ENCODE data around the gene DPH5.
"Not testable (repeated sequence)": the region's sequence is repeated elsewhere in the genome, so short reads cannot be mapped to it uniquely, and the experiment has no call there.

DPH5 gene

DNA sequence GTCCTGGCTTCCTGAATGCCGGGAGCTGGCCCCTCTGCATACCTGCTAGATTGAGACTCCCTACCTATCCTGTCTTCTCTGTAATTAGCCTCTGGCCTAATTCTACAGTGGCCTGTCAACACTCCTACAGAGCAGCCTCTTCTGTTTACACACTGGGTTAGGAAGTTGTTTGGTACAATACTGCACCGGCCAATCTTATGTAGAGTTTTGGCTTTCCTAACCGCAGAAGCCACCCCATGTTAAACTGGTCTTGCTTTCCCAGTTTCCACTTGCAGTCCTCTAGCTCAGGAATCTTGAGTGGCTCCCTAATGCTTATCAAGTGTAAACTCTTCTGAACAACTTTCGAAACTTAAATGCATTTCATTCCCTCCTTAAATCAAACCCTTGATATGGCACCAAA lies 42.8 kb downstream of the DPH5 start:
- no peak for DNase-seq (ENCODE audit: low spot score)

GRCh38 chr1:100979631-100980030 lies 46.0 kb downstream of the DPH5 start:
- DNase-seq (ENCODE audit: low spot score), result no peak

- DNase-seq (ENCODE audit: low spot score), result no peak
Measured at GRCh38 chr1:100976936-100977335, 48.6 kb downstream of the DPH5 start.

- no peak for DNase-seq (ENCODE audit: low spot score)
Measured at GRCh38 chr1:100972185-100972584, 53.4 kb downstream of the DPH5 start.

DNA sequence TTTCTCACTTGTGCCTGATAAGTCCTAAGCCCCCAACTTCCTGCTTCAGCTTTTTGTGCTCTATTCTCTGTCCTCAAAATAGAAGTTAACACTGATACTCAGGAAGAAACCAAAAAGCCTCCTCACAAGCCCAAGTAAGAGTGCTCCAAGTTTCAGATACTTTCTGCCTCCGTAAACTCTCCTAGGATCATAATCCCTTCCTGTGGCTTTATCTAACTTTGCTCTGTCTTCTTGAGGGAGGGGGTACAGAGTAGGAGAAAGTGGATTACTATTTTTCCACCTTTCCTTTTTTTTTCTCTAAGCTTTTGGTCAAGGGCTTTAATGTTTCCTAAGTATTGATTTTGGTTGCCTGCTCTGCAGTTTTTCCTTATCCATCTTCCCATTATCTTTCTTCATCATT lies 54.6 kb downstream of the DPH5 start:
- no peak for DNase-seq (ENCODE audit: low spot score)

GRCh38 chr1:100969327-100969726 lies 56.3 kb downstream of the DPH5 start:
- no peak for DNase-seq (ENCODE audit: low spot score)

DNA sequence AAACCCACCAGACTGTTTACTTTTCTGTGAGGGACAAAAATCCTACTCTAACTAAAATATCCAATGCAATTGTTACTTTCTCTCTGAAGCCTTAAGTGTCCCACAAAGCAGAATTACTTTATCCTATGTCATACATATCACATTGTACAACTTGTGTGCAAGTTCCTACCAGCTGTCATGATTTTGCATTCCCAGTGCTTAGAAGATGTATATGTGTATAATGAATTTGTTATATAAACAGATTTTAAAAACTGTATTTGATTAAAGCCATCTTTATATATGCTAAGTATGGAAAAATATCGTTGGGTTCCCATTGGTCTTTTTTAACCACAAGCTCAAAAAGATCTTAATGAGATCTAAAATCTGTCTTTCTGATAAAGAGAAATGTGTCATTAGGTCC lies 57.0 kb downstream of the DPH5 start:
- DNase-seq (ENCODE audit: low spot score), result no peak

- DNase-seq (ENCODE audit: low spot score), result no peak
Measured at GRCh38 chr1:100960098-100960497, 65.5 kb downstream of the DPH5 start.

GRCh38 chr1:100959502-100960060 lies 66.0 kb downstream of the DPH5 start:
- DNase-seq (ENCODE audit: low spot score), result no peak

DNA sequence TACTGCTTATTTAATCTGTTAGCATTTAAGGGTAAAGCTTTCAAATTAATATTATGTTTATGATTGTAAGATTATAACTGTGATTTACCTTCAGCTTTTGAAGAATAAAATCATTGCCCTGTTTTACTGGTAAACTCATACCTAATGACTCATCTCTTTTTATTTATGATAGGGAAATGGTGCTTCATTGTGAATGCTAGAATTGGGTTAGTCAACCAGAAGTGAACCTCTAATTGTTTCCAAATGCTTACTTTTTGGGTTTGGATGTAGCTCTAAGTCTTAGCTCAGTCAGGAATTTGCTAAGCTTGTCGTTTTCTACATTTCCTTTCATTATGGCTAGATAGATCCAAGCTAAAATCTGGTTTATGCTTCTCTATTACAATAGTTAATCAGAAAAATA lies 70.3 kb downstream of the DPH5 start:
- DNase-seq (ENCODE audit: low spot score), result peak; percentile 55

DNA sequence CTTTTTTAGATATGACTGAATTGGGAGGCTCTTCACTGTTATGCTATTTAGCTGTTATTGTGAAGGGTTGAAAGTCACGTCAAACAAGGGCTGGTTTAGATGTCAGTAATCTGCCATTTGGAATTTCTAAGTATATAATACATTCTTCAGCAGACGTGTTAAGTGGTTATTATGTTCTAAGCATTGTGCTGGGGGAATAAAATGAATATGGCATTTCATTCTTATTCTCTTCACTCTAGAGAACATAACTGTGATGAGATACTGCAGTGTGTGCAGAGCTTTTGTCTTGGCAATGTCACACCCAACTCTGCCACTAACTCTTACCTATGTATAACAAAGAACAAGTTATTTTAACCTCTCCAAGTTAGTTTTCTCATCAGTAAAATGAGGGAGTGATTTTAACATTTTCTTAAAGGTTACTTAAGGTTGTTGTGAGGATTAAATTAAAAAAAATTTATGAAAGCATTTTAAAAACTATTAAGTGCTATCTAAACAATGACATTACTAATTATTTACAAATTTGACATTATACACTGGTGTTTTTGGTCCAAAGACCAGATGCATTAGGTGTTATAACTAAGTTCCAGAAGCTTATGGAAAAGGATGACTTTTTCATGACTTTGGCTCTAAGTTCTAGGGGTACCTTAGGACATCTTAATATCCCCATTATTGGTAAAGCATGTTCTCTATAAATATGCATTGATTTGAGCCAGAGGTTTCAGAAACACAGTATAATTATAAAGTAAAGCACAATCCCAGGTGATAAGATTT lies 71.4 kb downstream of the DPH5 start:
- no peak for DNase-seq (ENCODE audit: low spot score)

DNA sequence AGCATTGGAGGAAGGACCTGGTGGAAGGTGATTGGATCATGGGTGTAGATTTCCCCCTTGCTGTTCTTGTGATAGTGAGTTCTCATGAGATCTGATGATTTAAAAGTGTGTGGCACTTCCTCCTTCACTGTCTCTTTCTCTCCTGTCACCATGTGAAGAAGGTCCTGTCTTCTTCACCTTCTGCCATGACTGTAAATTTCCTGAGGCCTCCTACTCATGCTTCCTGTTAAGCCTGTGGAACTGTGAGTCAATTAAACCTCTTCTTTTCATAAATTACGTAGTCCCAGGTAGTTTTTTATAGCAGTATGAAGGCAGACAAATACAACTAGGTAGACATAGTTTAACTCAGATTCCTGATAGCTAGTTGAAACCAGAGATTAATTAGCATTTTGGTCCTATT lies 72.6 kb downstream of the DPH5 start:
- DNase-seq (ENCODE audit: low spot score), result not testable (repeated sequence)

GRCh38 chr1:100952104-100952745 lies 73.4 kb downstream of the DPH5 start:
- no peak for DNase-seq (ENCODE audit: low spot score)

DNA sequence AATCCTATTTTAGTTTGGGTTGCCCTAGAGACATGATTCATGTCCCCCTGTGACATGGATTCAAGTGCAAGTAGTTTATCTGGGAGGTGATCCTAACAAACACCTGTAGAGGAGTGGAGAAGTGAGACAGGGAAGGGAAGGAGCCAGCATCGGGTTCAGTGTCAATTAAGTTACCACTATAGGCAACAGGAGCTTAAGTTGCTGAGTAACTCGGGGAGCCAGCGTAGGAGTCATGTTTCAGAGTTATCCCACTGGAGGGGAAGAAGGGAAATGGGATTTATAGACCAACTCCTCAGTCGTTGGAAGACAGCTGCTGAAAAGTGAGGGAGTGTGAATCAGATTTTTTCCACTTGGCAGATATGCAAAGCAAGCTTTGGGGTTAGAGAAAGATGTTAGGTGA lies 74.8 kb downstream of the DPH5 start:
- DNase-seq (ENCODE audit: low spot score), result peak; percentile 7

GRCh38 chr1:100950337-100950736 lies 75.2 kb downstream of the DPH5 start:
- no peak for DNase-seq (ENCODE audit: low spot score)

GRCh38 chr1:100949515-100950158 lies 75.9 kb downstream of the DPH5 start:
- DNase-seq (ENCODE audit: low spot score), result not testable (repeated sequence)

GRCh38 chr1:100948721-100949405 lies 76.7 kb downstream of the DPH5 start:
- DNase-seq (ENCODE audit: low spot score), result not testable (repeated sequence)

DNA sequence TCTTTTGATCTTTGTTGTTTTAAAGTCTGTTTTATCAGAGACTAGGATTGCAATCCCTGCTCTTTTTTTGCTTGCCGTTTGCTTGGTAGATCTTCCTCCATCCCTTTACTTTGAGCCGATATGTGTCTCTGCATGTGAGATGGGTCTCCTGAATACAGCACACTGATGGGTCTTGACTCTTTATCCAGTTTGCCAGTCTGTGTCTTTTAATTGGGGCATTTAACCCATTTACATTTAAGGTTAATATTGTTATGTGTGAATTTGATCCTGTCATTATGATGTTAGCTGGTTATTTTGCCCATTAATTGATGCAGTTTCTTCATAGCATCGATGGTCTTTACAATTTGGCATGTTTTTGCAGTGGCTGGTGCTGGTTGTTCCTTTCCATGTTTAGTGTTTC lies 77.8 kb downstream of the DPH5 start:
- DNase-seq (ENCODE audit: low spot score), result not testable (repeated sequence)

GRCh38 chr1:100946064-100946463 lies 79.5 kb downstream of the DPH5 start:
- not testable (repeated sequence) for DNase-seq (ENCODE audit: low spot score)

DNA sequence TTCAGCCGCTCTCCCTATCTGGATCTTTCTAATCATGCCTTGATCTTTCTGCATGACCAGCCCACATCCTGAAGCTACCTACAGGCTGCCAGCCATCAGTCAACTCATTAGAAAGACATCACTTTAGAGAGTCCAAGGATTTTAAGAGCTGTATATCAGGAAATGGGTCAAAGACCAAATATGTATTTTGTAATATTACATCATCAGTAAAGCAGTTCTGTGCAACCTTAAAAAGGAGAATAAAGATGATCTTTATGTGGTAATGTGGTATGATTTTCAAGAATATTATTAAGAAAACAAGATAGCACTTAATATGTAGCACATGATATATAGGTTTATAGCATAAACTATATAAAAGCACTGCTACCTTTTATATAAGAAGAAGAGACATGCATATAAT lies 82.1 kb downstream of the DPH5 start:
- DNase-seq (ENCODE audit: low spot score), result no peak

DNA sequence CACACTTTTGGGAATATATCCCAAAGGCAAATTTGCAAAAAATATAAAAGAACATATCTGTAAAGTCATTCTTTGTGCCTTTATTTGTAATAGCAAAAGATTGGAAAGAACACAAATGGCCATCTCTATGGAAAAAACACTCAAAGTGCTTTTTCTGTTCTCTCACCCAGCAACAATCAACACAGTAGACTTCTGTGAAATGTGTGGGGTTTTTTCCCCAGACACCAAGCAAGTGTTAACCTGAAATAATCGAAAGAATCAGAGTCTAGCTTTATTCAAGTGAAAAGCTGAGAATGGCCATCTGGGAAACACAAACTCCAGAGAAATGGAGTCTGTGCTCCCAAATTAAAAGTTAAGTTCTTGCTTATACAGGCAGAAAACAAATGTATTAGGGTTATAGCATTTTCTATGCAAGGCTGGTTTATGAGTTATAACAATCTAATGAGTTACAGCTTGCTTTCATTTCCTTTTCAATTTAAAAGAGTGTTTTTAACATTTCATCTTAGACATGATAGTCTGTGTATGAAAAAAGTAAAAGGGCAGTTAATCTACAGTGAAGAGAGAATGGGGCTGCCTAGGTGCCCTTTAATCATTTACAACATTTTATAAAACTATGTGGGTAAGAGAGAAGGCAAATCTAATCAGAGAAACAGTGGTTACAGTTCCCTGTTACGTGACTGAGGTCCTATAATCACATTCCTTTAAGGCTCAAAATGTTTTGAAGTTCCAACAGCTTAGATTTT lies 83.1 kb downstream of the DPH5 start:
- no peak for DNase-seq (ENCODE audit: low spot score)
